ENCODE data around the gene GLS2.
A peak's percentile ranks its signal among the peaks of the same experiment; 100 is the strongest.

The GLS2 gene

DNA sequence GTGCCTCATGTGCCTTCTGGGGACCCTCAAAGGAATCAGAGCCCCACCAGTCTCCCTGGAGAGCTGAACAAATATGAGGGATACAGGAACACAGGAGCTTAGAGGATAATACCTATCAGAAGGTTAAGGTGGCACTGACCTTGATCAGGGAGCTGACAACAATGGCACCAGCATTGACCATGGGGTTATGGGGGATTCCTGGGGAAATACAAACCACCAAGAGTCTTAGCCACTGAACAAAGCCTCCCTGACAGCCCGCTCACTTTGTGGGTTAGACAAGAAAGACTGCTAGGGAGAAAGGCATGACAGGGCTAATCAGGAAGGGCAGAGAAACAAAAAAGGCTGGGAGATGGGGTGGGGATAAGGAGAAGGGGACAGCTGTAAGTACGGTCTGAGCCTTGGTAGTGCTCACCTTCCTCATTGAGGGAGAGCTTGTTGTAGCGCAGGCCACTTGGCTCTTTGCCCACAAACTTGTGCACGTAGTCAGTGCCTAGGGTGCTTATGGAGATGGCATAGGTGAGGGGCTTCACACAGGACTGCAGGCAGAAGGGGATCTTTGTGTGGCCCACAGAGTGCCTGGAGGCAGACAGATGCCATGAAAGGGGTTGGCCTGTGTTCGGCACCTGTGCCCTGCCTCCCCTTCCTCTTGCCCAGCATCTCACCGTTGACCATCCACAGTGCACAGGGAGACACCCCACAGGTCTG is 10.3 kb downstream of the GLS2 start:
- Histone ChIP-seq H3K27me3 (ENCODE audit: insufficient read depth, low read length) (no peaks in the 10 kb centered on the region), H3K4me3 (ENCODE audit: low read length) (no peak overlapping the region), H2AFZ (ENCODE audit: low read depth, low read length) (no peak overlapping the region), H3K4me1 (ENCODE audit: insufficient read depth, low read length) (no peaks in the 10 kb centered on the region), H3K36me3 (ENCODE audit: insufficient read depth, low read length) (peaks cover 11% of the 10 kb centered on the region), H3K9me3 (ENCODE audit: low read length) (no peaks in the 10 kb centered on the region)

DNA sequence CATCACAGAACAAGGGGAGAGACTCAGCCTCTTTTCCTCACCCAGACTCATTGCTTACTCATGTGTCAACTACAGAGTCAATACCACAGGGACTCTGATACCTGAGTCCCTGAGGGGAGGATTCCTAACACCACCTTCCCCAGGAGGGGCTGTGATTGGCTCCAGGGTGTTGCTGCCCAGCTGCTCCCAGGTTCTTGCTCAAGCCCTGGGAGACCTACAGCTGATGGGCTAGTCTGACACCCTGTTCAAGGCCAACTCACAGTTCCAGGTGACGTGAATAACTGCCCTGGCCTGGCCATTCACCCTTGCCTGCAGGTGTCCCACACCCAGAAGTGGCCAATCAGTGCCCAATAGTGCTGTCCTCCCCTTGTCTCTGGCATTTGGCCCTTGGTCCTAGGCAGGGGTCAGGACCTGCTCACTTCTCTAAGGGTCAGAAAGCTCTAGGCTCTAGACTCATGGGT is 11.0 kb downstream of the GLS2 start:
- H2AFZ ChIP-seq (ENCODE audit: low read depth, low read length): no peak overlapping the region
- no peak overlapping the region for H3K4me3 ChIP-seq (ENCODE audit: low read length)
- no peaks in the 10 kb centered on the region for H3K4me1 ChIP-seq (ENCODE audit: insufficient read depth, low read length)
- peaks cover 14% of the 10 kb centered on the region for H3K36me3 ChIP-seq (ENCODE audit: insufficient read depth, low read length)
- no peaks in the 10 kb centered on the region for H3K9me3 ChIP-seq (ENCODE audit: low read length)
- H3K27me3 ChIP-seq (ENCODE audit: insufficient read depth, low read length): no peaks in the 10 kb centered on the region

DNA sequence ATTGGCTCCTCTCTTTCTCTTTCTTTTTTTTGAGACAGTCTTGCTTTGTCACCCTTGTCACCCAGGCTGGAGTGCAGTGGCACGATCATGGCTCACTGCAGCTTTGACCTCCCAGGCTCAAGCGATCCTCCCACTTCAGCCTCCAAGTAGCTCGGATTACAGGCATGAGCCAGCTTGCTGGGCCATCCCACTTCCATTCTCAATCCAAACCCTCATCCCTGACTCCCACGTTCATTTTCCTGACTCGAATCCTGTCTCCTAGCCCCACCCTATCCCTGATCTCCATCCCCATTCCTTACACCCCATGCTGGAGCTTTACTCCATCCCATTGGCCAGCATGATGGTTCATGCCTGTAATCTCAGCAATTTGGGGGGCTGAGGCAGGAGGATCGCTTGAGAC is 11.8 kb downstream of the GLS2 start:
- no peaks in the 10 kb centered on the region for H3K9me3 ChIP-seq (ENCODE audit: low read length)
- peaks cover 19% of the 10 kb centered on the region for H3K36me3 ChIP-seq (ENCODE audit: insufficient read depth, low read length)
- no peaks in the 10 kb centered on the region for H3K27me3 ChIP-seq (ENCODE audit: insufficient read depth, low read length)
- no peak overlapping the region for H2AFZ ChIP-seq (ENCODE audit: low read depth, low read length)
- no peak overlapping the region for H3K4me3 ChIP-seq (ENCODE audit: low read length)
- H3K4me1 ChIP-seq (ENCODE audit: insufficient read depth, low read length): no peaks in the 10 kb centered on the region

DNA sequence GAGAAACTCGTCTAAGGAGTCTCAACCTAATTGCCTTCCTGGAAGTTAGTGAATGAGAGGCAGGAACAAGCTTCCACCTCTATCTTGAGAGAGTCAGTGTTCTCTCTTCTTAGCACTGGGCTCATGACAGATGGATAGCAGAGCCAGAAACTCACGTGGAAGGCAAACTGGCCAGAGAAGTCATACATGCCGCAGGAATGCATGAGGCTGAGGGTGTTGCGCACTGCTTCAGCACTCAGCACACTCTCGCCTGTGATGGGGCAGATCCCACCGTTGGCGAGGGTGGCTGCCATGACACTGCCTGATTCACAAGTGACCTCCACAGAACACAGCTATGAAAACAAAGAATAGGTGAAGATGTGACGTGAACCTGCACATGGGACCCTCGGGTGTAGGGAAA is 13.6 kb downstream of the GLS2 start:
- peaks cover 25% of the 10 kb centered on the region for H3K36me3 ChIP-seq (ENCODE audit: insufficient read depth, low read length)

DNA sequence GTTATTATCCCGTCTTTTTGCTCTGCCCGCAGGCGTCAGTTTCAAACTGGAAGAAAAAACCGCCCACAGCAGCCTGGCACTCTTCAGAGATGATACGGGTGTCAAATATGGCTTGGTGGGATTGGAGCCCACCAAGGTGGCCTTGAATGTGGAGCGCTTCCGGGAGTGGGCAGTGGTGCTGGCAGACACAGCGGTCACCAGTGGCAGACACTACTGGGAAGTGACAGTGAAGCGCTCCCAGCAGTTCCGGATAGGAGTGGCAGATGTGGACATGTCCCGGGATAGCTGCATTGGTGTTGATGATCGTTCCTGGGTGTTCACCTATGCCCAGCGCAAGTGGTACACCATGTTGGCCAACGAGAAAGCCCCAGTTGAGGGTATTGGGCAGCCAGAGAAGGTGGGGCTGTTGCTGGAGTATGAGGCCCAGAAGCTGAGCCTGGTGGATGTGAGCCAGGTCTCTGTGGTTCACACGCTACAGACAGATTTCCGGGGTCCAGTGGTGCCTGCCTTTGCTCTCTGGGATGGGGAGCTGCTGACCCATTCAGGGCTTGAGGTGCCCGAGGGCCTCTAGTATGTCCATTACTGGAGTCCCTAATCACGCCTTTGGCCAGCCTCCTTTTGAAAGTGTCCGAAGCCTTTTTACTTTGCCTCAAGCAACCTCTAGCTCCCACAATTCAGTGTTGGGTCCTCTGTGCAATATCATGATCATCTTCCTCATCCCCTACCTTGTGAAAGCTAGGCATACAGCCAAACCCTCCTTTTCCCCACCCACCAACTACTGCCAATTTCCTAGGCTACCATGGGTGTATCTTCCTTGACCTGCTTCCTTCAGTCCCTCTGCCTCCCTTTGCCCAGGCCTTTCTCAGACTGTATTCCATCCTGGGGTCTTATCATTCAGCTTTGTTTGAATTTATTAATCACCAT is 18.7 kb downstream of the GLS2 start:
- peaks cover 9% of the 10 kb centered on the region for H3K4me1 ChIP-seq (ENCODE audit: insufficient read depth, low read length)
- peak overlapping the region; percentile 81 for H2AFZ ChIP-seq (ENCODE audit: low read depth, low read length)
- H3K9me3 ChIP-seq (ENCODE audit: low read length): no peaks in the 10 kb centered on the region
- no peaks in the 10 kb centered on the region for H3K27me3 ChIP-seq (ENCODE audit: insufficient read depth, low read length)
- peak overlapping the region; percentile 90 for H3K4me3 ChIP-seq (ENCODE audit: low read length)
- peaks cover 18% of the 10 kb centered on the region for H3K36me3 ChIP-seq (ENCODE audit: insufficient read depth, low read length)

More for the DNA sequence above, 13.6 kb downstream of the GLS2 start:
- H2AFZ ChIP-seq (ENCODE audit: low read depth, low read length): no peak overlapping the region
- H3K27me3 ChIP-seq (ENCODE audit: insufficient read depth, low read length): no peaks in the 10 kb centered on the region
- H3K9me3 ChIP-seq (ENCODE audit: low read length): no peaks in the 10 kb centered on the region
- H3K4me3 ChIP-seq (ENCODE audit: low read length): no peak overlapping the region
- H3K4me1 ChIP-seq (ENCODE audit: insufficient read depth, low read length): peaks cover 3% of the 10 kb centered on the region

DNA sequence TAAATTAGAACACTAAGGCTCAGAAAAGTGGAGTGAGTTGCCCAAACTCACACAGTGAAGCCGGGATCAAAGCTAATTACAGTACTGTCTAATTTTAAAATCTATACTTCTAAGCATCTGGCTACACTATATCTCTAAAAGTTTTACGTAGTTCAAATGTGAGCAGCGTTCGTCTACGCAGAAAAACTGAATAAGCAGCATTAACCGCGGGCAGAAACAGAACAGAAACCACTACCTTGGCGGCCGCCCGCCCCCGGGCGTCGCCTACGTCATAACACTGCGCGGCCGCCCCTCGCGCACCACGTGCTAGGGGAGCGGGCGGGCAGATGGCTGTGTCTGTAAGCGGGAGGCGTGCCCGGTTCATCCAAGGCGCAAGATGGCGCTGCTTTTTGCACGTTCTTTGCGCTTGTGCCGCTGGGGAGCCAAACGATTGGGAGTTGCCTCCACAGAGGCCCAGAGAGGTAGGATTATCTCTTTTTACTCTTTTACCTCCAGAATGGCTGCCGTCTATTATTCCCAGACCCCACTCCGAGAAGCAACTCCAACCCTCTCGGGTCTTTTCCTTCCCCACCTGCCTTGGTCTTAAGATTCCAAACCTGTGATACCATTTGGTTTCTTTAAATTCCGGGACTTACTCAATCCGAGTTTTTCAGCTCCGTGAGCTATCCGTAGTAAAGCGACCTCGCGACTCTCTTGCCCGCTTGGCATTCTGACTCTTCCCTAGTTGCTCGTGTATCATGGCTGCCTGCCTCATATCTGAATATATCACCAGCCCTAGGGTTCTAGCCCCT is 19.6 kb downstream of the GLS2 start, which contains the start of gene SPRYD4:
Gene SPRYD4, plus strand, starts transcription at position 363 of the 791 bp plus-strand sequence. Its CDS starts 14 bp downstream, at position 377.
- peak within 1 kb of the TSS; percentile 90 for H3K4me3 ChIP-seq (ENCODE audit: low read length)
- peak within 1 kb of the TSS; percentile 81 for H2AFZ ChIP-seq (ENCODE audit: low read depth, low read length)
- H3K27me3 ChIP-seq (ENCODE audit: insufficient read depth, low read length): no peaks in the 10 kb centered on the region
- H3K36me3 ChIP-seq (ENCODE audit: insufficient read depth, low read length): peaks cover 17% of the 10 kb centered on the region
- peaks cover 16% of the 10 kb centered on the region for H3K4me1 ChIP-seq (ENCODE audit: insufficient read depth, low read length)
- H3K9me3 ChIP-seq (ENCODE audit: low read length): no peaks in the 10 kb centered on the region

DNA sequence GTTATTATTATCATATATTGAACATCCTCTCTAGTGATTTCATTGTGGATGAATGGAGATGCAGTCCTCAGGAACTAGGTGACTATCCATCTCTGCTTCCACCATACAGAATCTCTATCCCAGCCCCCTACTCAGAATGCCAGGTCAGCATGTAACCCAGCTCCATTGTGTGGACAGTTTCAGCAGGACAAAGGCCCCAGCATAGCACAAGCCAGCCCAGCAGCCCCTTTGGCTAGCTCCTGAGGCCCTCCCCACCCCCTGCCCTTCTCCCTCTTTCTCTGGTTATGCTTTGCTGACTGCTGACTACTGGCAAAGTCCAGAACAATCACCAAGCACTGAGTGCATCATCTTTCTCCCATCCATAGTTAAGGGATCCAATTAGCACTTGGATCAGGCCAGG is 25.4 kb downstream of the GLS2 start:
- Histone ChIP-seq H3K36me3 (ENCODE audit: insufficient read depth, low read length) (no peaks in the 10 kb centered on the region), H3K4me3 (ENCODE audit: low read length) (no peak overlapping the region)

DNA sequence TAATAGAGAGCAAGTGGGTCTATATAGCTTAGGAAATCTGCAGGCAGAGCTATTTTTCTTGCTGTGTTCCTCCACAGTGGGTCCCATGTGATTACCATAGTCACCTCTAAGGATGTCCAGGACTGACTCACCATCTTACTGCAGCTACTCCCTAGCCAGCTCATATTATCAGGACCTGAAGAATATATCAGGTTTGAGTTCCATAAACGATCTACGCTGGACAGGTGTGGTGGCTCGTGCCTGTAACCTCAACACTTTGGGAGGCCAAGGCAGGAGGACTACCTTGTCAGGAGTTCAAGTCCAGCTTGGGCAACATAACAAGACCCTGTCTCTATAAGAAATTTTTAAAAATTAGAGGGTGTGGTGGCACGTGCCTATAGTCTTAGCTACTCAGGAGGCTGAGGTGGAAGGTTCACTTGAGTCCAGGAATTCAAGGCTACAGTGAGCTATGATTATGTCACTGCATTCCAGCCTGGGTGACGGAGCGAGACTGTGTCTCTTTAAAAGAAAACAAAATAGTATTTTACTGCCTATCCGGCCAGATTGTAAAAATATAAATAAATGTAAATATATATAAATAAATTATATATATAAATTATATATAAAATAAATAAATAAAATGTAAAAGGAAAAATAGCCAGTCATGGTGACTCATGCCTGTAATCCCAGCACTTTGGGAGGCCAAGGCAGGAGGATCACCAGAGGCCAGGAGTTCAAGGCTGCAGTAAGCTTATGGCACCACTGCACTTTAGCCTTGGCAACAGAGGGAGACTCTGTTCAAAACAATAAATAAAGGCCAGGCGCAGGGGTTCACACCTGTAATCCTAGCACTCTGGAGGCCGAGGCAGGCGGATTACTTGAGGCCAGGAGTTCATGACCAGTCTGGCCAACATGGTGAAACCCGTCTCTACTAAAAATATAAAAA is 26.5 kb downstream of the GLS2 start:
- H3K36me3 ChIP-seq (ENCODE audit: insufficient read depth, low read length): no peaks in the 10 kb centered on the region

More for the DNA sequence above, 25.4 kb downstream of the GLS2 start:
- Histone ChIP-seq H2AFZ (ENCODE audit: low read depth, low read length) (peak overlapping the region; percentile 7), H3K9me3 (ENCODE audit: low read length) (no peaks in the 10 kb centered on the region), H3K27me3 (ENCODE audit: insufficient read depth, low read length) (no peaks in the 10 kb centered on the region), H3K4me1 (ENCODE audit: insufficient read depth, low read length) (peaks cover 15% of the 10 kb centered on the region)

DNA sequence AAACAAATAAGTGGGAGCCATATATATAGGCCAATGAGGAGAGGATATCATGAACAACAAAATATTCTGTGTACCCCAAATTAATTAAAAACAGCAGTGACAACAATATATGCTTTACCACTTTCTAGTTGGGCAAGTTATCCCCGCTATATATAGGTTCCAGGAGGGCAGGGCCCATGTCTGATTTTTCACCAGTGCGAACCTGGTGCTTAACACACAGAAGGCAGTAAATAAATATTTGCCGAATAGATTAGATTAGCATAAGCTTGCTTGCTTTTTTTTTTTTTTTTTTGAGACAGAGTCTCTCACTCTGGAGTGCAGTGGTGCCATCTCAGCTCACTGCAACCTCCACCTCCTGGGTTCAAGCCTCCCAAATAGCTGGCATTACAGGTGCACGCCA is 30.1 kb downstream of the GLS2 start:
- Histone ChIP-seq H3K9me3 (ENCODE audit: low read length) (no peaks in the 10 kb centered on the region), H3K27me3 (ENCODE audit: insufficient read depth, low read length) (no peaks in the 10 kb centered on the region), H2AFZ (ENCODE audit: low read depth, low read length) (no peak overlapping the region), H3K36me3 (ENCODE audit: insufficient read depth, low read length) (no peaks in the 10 kb centered on the region), H3K4me3 (ENCODE audit: low read length) (no peak overlapping the region), H3K4me1 (ENCODE audit: insufficient read depth, low read length) (peaks cover 2% of the 10 kb centered on the region)

More for the DNA sequence above, 26.5 kb downstream of the GLS2 start:
- no peaks in the 10 kb centered on the region for H3K27me3 ChIP-seq (ENCODE audit: insufficient read depth, low read length)
- no peak overlapping the region for H3K4me3 ChIP-seq (ENCODE audit: low read length)
- H3K4me1 ChIP-seq (ENCODE audit: insufficient read depth, low read length): peaks cover 15% of the 10 kb centered on the region
- no peaks in the 10 kb centered on the region for H3K9me3 ChIP-seq (ENCODE audit: low read length)
- no peak overlapping the region for H2AFZ ChIP-seq (ENCODE audit: low read depth, low read length)

DNA sequence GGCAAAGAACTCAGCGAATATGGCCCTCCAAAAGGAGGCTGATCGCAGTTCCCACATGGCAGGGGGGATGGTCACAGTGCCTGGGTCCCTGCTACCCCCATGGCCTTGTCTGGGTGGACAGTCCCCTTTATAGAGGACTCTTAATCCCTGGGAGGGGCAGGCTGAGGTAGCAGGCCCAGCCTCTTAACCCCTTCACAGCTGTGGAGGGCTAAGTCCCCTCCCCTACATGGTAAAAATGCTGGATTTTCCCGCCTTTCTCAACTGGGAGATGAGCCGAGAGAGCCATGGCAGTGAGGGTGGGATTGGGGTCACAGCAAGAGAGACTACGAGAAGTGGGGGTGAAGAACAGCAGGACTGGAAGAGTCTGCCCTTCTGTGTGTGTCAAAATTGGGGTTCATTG is 33.4 kb downstream of the GLS2 start, which contains the start of gene MIP:
Gene MIP, minus strand, starts transcription at position 101 of the 400 bp plus-strand sequence. Its CDS starts 44 bp downstream, at position 57.
- Histone ChIP-seq H3K36me3 (ENCODE audit: insufficient read depth, low read length) (no peaks in the 10 kb centered on the region), H2AFZ (ENCODE audit: low read depth, low read length) (no peak within 1 kb of the TSS), H3K4me3 (ENCODE audit: low read length) (no peak within 1 kb of the TSS), H3K27me3 (ENCODE audit: insufficient read depth, low read length) (no peaks in the 10 kb centered on the region), H3K4me1 (ENCODE audit: insufficient read depth, low read length) (peaks cover 6% of the 10 kb centered on the region), H3K9me3 (ENCODE audit: low read length) (no peaks in the 10 kb centered on the region)

DNA sequence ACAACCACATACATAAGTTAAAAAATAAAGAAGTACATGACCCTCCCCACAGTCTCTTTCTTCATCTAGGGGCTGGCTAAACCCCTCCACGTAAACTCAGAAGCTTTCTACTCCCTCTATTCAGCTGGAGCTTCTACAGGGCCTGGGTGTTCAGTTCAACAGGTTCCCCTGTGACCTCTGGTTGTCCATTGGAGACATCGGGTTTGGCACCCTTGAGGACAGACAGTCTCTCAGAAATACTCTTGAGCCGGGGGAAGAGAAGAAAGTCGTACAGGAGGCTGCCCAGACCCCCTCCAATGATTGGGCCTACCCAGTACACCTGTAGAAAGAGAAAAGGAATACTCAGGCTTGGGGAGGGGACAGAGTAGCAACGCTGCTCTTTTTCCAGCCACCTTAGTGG is 36.8 kb downstream of the GLS2 start:
- no peak overlapping the region for H3K4me3 ChIP-seq (ENCODE audit: low read length)
- no peak overlapping the region for H2AFZ ChIP-seq (ENCODE audit: low read depth, low read length)
- peaks cover 8% of the 10 kb centered on the region for H3K4me1 ChIP-seq (ENCODE audit: insufficient read depth, low read length)
- H3K36me3 ChIP-seq (ENCODE audit: insufficient read depth, low read length): no peaks in the 10 kb centered on the region
- H3K9me3 ChIP-seq (ENCODE audit: low read length): no peaks in the 10 kb centered on the region
- no peaks in the 10 kb centered on the region for H3K27me3 ChIP-seq (ENCODE audit: insufficient read depth, low read length)

DNA sequence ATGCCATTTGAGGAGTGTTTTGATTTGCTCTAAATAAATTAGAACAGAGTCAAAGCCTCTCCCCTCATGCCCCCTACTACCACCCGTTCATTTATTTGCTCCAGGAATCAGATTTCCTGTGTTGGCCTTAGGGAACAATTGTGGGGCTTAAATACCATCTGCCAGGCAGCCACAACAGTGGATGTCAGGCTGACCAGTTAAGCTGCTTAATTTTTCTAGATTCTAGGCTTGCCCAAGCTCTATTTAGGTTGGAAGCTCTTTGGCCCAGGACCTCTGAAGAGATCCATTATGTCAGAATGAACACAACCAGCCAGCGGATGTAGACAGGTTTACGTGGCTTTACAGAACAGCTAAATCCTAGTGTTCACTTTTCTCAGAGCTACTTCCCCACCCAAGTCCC is 37.7 kb downstream of the GLS2 start:
- H3K36me3 ChIP-seq (ENCODE audit: insufficient read depth, low read length): no peaks in the 10 kb centered on the region
- peak overlapping the region; percentile 88 for H2AFZ ChIP-seq (ENCODE audit: low read depth, low read length)
- peaks cover 8% of the 10 kb centered on the region for H3K4me1 ChIP-seq (ENCODE audit: insufficient read depth, low read length)
- no peaks in the 10 kb centered on the region for H3K9me3 ChIP-seq (ENCODE audit: low read length)
- peak overlapping the region; percentile 98 for H3K4me3 ChIP-seq (ENCODE audit: low read length)
- H3K27me3 ChIP-seq (ENCODE audit: insufficient read depth, low read length): no peaks in the 10 kb centered on the region
